Neural cell (in vitro differentiated cells): ENCODE measurements around the gene FBLN2. TPM values are rescaled to one million over a fixed set of nuclear protein-coding genes. Genes with fewer than 3 reads are reported as not detected.

Source experiments
- H2AFZ ChIP-seq: fragments of 200-600, 300-800 bp; sonication (generic), shearing (Covaris generic); 2 replicates; pipeline ENCODE4 v1.6.0; 2014; ENCODE audit warnings: low read depth, mild to moderate bottlenecking, antibody characterized with exemption, low read length, moderate library complexity
- H3F3A ChIP-seq: fragments of 200-600 bp; shearing (Covaris generic); 2 replicates; pipeline ENCODE4 v1.6.1; 2016; ENCODE audit warnings: mild to moderate bottlenecking, moderate library complexity, mixed read lengths, antibody characterized with exemption, low read length; ENCODE audit not compliant: insufficient read depth, poor library complexity, severe bottlenecking
- H3K27ac ChIP-seq: fragments of 200-600, 300-800 bp; sonication (generic), shearing (Covaris generic); 2 replicates; pipeline ENCODE4 v1.5.1; 2014; ENCODE audit warnings: mild to moderate bottlenecking, low read length, moderate library complexity
- H3K27me3 ChIP-seq: fragments of 300-800, 200-600 bp; sonication (generic), shearing (Covaris generic); 2 replicates; pipeline ENCODE4 v1.6.0; 2014; ENCODE audit warnings: mild to moderate bottlenecking, low read depth, low read length, moderate library complexity; ENCODE audit not compliant: insufficient read depth
- H3K36me3 ChIP-seq: fragments of 300-800, 200-600 bp; sonication (generic), shearing (Covaris generic); 2 replicates; pipeline ENCODE4 v1.5.1; 2014; ENCODE audit warnings: mild to moderate bottlenecking, antibody characterized with exemption, low read length, moderate library complexity; ENCODE audit not compliant: insufficient read depth
- H3K4me2 ChIP-seq: fragments of 300-800, 200-600 bp; sonication (generic), shearing (Covaris generic); 2 replicates; pipeline ENCODE4 v1.6.0; 2014; ENCODE audit warnings: mild to moderate bottlenecking, low read length
- H3K4me3 ChIP-seq: fragments of 300-800, 200-600 bp; sonication (generic), shearing (Covaris generic); 2 replicates; pipeline ENCODE4 v1.5.1; 2014; ENCODE audit warnings: mild to moderate bottlenecking, low read length, moderate library complexity
- H3K79me2 ChIP-seq: fragments of 200-600 bp; shearing (Covaris generic); replicated peaks from 2 replicates; pipeline ENCODE4 v1.6.0; 2014; ENCODE audit warnings: mild to moderate bottlenecking, low read length, moderate library complexity; ENCODE audit not compliant: insufficient read depth
- H3K9ac ChIP-seq: fragments of 300-800, 200-600 bp; sonication (generic), shearing (Covaris generic); 2 replicates; pipeline ENCODE4 v1.6.1; 2016; ENCODE audit warnings: mild to moderate bottlenecking, low read length, mixed read lengths
- H3K9me2 ChIP-seq: fragments of 200-600 bp; shearing (Covaris generic); 2 replicates; pipeline ENCODE4 v1.6.1; 2016; ENCODE audit warnings: mild to moderate bottlenecking, low read length, mixed read lengths; ENCODE audit not compliant: insufficient read depth
- H3K9me3 ChIP-seq: fragments of 200-600, 300-800 bp; sonication (generic), shearing (Covaris generic); 2 replicates; pipeline ENCODE4 v1.6.1; 2016; ENCODE audit warnings: mild to moderate bottlenecking, mixed run types, low read length, moderate library complexity, mixed read lengths
- H4K20me1 ChIP-seq: fragments of 200-600 bp; shearing (Covaris generic); 2 replicates; pipeline ENCODE4 v1.6.1; 2016; ENCODE audit warnings: mild to moderate bottlenecking, mixed run types; ENCODE audit not compliant: insufficient read depth
- EP300 ChIP-seq: fragments of 450-650 bp; conservative IDR thresholded peaks from 2 replicates; pipeline ENCODE4 v1.6.1; 2014; ENCODE audit warnings: antibody characterized with exemption, mild to moderate bottlenecking, moderate library complexity; ENCODE audit not compliant: poor library complexity, severe bottlenecking
- EZH2 ChIP-seq: fragments of 200-600, 300-800 bp; shearing (Covaris generic), sonication (generic); IDR thresholded peaks from 2 replicates; pipeline ENCODE4 v1.6.1; 2014; ENCODE audit warnings: antibody characterized with exemption, low read length, borderline replicate concordance, mild to moderate bottlenecking; ENCODE audit not compliant: insufficient read depth, poor library complexity, severe bottlenecking
- MXI1 ChIP-seq: fragments of 450-650 bp; conservative IDR thresholded peaks from 2 replicates; pipeline ENCODE4 v1.6.1; 2014; ENCODE audit warnings: antibody characterized with exemption, mild to moderate bottlenecking; ENCODE audit not compliant: poor library complexity, severe bottlenecking
- POLR2AphosphoS5 ChIP-seq: IDR thresholded peaks from 2 replicates; pipeline ENCODE4 v1.6.1; 2012
- RAD21 ChIP-seq: fragments of 450-650 bp; conservative IDR thresholded peaks from 2 replicates; pipeline ENCODE4 v1.6.1; 2014; ENCODE audit warnings: antibody characterized with exemption, mild to moderate bottlenecking, moderate library complexity
- SMC3 ChIP-seq: fragments of 450-650 bp; conservative IDR thresholded peaks from 2 replicates; pipeline ENCODE4 v1.6.1; 2014; ENCODE audit warnings: antibody characterized with exemption, mild to moderate bottlenecking, moderate library complexity; ENCODE audit not compliant: poor library complexity
- TAF1 ChIP-seq: IDR thresholded peaks from 2 replicates; pipeline ENCODE4 v1.6.1; 2012; ENCODE audit warnings: low read depth
- polyA plus RNA-seq: library from polyadenylated mRNA; depleted of rRNA; stranded (reverse); fragments of >200 nt; gene quantifications from 2 replicates; pipeline ENCODE4 v1.2.3, GENCODE V29; 2014
- TF ChIP-seq, protein P1 (sequence below): fragments of 450-650 bp; IDR thresholded peaks from 2 replicates; pipeline ENCODE4 v1.5.1; 2014; ENCODE audit warnings: antibody characterized with exemption, mild to moderate bottlenecking, moderate library complexity; ENCODE audit not compliant: poor library complexity, severe bottlenecking
- TF ChIP-seq, protein P2 (sequence below): IDR thresholded peaks from 2 replicates; pipeline ENCODE4 v1.6.1; 2012; ENCODE audit warnings: borderline replicate concordance

The FBLN2 gene
- polyA plus RNA-seq, 1 donor from 2014 or later = 0.37 TPM

DNA sequence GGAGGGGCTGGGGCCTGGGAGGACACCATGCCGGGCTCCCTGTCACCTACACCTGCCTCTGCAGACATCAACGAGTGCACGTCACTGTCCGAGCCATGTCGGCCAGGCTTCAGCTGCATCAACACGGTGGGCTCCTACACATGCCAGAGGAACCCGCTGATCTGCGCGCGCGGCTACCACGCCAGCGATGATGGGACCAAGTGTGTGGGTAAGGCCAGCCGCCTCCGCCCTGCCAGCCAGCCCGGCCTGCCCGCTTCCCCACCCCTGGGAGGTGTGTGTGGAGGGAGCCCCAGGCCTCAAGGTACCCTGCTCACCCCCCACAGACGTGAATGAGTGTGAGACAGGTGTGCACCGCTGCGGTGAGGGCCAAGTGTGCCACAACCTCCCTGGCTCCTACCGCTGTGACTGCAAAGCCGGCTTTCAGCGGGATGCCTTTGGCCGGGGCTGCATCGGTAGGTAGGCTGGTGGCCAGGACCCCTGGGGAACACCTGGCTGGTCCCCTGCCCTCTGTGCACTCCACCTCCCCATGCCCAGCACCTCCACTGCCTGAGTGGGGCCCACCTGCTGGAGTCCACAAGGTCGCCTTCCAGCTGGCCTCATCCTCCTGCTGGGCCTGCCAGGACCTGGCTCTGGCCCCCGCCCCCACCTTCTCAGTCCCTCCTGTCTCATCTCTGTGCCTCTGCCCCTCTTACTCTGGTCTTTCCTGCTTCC, 80.1 kb downstream of the FBLN2 start:
- no peaks in the 10 kb centered on the region for H3K9me3 ChIP-seq
- no peak overlapping the region for H3K4me3 ChIP-seq
- H2AFZ ChIP-seq = no peak overlapping the region
- no peaks in the 10 kb centered on the region for H3K79me2 ChIP-seq
- no peaks in the 10 kb centered on the region for H3K27me3 ChIP-seq
- no peaks in the 10 kb centered on the region for H3K9me2 ChIP-seq
- H3F3A ChIP-seq = no peaks in the 10 kb centered on the region
- no peaks in the 10 kb centered on the region for H4K20me1 ChIP-seq
- H3K27ac ChIP-seq = no peak overlapping the region
- no peak overlapping the region for H3K4me2 ChIP-seq
- no peak overlapping the region for H3K9ac ChIP-seq
- no peaks in the 10 kb centered on the region for H3K36me3 ChIP-seq
- TF ChIP-seq, protein P1, sequence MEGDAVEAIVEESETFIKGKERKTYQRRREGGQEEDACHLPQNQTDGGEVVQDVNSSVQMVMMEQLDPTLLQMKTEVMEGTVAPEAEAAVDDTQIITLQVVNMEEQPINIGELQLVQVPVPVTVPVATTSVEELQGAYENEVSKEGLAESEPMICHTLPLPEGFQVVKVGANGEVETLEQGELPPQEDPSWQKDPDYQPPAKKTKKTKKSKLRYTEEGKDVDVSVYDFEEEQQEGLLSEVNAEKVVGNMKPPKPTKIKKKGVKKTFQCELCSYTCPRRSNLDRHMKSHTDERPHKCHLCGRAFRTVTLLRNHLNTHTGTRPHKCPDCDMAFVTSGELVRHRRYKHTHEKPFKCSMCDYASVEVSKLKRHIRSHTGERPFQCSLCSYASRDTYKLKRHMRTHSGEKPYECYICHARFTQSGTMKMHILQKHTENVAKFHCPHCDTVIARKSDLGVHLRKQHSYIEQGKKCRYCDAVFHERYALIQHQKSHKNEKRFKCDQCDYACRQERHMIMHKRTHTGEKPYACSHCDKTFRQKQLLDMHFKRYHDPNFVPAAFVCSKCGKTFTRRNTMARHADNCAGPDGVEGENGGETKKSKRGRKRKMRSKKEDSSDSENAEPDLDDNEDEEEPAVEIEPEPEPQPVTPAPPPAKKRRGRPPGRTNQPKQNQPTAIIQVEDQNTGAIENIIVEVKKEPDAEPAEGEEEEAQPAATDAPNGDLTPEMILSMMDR = no peak
- no peak for TF ChIP-seq MXI1
- no peak for TF ChIP-seq SMC3
- TF ChIP-seq, protein P2, sequence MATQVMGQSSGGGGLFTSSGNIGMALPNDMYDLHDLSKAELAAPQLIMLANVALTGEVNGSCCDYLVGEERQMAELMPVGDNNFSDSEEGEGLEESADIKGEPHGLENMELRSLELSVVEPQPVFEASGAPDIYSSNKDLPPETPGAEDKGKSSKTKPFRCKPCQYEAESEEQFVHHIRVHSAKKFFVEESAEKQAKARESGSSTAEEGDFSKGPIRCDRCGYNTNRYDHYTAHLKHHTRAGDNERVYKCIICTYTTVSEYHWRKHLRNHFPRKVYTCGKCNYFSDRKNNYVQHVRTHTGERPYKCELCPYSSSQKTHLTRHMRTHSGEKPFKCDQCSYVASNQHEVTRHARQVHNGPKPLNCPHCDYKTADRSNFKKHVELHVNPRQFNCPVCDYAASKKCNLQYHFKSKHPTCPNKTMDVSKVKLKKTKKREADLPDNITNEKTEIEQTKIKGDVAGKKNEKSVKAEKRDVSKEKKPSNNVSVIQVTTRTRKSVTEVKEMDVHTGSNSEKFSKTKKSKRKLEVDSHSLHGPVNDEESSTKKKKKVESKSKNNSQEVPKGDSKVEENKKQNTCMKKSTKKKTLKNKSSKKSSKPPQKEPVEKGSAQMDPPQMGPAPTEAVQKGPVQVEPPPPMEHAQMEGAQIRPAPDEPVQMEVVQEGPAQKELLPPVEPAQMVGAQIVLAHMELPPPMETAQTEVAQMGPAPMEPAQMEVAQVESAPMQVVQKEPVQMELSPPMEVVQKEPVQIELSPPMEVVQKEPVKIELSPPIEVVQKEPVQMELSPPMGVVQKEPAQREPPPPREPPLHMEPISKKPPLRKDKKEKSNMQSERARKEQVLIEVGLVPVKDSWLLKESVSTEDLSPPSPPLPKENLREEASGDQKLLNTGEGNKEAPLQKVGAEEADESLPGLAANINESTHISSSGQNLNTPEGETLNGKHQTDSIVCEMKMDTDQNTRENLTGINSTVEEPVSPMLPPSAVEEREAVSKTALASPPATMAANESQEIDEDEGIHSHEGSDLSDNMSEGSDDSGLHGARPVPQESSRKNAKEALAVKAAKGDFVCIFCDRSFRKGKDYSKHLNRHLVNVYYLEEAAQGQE = no peak
- TF ChIP-seq RAD21 = no peak
- no peak for TF ChIP-seq EZH2
- TF ChIP-seq TAF1 = no peak
- no peak for TF ChIP-seq POLR2AphosphoS5
- TF ChIP-seq EP300 = no peak

DNA sequence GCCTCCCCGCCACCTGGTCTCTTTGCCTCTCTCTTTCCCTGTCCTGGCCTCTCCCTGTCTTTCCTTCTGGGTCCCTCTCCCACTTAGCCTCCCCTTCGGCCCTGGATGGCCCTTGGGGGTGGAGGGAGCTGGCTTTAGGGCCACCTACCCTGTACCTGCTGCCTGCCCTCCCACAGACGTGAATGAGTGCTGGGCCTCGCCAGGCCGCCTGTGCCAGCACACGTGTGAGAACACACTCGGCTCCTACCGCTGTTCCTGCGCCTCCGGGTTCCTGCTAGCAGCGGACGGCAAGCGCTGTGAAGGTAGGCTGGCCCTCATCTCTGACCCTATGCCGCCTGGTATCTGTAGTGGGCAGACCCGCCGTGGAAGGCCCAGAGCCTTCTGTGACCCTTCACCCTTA, 80.7 kb downstream of the FBLN2 start:
- H3K9me2 ChIP-seq = no peaks in the 10 kb centered on the region
- no peak overlapping the region for H3K27ac ChIP-seq
- H3K36me3 ChIP-seq = no peaks in the 10 kb centered on the region
- H3K4me3 ChIP-seq = no peak overlapping the region
- H3F3A ChIP-seq = no peaks in the 10 kb centered on the region
- TF ChIP-seq EP300 = no peak
- TF ChIP-seq, protein P1 = no peak
- TF ChIP-seq, protein P2 = no peak
- no peaks in the 10 kb centered on the region for H3K27me3 ChIP-seq
- H3K9ac ChIP-seq = no peak overlapping the region
- no peak overlapping the region for H3K4me2 ChIP-seq
- no peaks in the 10 kb centered on the region for H3K79me2 ChIP-seq
- no peaks in the 10 kb centered on the region for H3K9me3 ChIP-seq
- H4K20me1 ChIP-seq = no peaks in the 10 kb centered on the region
- no peak overlapping the region for H2AFZ ChIP-seq
